NCI-H774 (cell line): ENCODE results near the gene SUN1.
A peak's percentile ranks its signal among the peaks of the same experiment; 100 is the strongest.

Source experiments
- DNase-seq: peaks from one replicate; lab custom pipeline; 2025; lab: John Stamatoyannopoulos, UW

The SUN1 gene

DNA sequence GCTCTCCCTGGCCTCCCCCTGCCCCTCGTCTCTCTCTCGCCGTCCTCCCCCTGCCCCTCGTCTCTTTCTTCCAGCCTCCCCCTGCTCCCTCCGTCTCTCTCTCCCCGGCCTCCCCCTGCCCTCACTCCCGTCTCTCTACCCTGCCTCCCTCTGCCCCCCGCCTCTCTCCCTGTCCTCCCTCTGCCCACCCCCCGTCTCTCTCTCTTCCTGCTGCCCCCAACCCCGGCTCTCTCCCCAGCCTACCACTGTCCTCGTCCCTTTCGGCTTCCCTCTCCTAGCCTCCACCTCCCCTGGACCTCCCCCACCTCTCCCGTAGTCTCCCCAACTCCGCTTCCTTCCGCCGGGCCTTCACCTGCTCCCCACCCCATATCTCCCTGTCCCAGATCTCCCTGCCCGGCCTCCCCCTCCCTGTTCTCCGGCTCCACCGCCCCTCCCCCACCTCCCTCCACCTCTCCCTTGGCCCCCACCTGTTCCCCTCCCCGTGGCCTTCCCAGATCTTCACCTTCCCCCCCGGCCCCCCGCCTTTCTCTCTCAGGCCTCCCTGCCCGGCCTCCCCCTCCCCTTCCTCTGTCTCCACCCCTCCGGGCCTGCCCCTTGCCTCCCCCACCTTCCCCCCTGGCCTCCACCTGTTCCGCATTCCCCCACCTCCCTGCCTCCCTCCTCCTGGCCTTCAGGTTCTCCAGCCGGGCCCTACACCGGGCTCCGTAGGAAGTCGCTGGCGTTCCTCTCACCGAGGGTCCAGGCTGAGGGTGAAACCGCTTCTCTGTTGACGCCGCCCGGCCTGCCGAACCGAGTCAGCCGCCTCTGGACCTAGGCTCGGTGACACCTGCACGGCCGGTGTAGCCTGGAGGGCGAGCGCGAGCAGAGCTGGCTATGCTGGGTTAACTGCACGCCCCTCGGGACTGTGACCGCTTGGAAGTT is 45.3 kb downstream of the SUN1 start:
- DNase-seq = peak; percentile 20

DNA sequence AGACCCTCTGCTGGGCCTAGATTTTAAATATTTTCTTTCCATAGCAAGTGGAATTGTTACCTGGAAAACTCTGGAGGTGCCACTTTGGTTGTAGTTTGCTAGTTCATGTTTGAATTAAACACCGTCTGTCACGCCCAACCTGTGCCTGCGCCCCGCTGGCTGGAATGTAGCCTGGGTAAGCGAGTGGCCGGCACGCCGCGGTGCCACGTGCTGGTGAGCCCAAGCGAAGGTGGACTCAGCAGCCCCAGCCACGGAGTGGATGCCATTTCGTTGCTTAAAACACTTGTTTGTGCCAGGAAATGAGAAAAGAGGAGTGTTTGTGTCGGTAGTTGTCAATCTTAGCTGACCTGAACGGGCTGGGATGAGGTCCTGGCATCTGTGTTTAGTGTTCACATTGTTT is 46.8 kb downstream of the SUN1 start:
- no peak for DNase-seq

DNA sequence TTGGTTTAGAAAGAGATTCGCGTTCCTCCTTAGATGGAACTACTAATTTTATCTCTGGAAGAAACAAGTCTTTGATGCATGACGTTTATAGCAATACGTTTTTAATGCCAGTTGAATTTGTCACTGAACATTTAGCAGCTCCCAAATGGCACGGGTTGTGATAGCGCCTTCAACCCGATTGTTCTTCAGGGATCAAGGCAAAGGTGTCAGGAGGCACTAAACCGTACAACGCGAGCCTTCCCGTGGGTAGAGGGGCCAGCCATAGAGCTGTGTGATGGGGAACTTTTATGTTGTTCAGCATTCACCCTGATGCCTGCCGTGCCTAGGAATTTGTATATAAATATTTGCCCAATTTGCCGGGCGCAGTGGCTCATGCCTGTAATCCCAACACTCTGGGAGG is 47.4 kb downstream of the SUN1 start:
- no peak for DNase-seq

DNA sequence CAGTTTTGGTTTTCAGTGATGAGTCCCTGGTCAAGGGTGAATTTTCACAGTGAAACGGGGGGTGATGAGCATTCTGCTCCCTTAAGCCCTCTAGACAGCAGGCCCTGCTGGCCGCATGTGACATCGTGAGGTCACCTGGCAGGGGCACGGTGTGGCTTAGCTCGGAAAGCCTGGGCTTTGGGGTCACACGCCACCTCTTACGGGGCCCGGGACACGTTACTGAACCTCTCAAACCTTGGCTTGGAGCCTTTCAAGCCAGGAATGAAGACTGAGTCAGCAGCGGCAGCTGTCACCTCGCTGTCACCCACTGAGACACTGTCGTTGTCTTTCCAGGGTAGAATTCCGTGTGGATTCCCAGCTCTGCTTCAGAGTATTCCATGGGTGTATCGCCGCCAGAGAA is 48.2 kb downstream of the SUN1 start:
- no peak for DNase-seq

DNA sequence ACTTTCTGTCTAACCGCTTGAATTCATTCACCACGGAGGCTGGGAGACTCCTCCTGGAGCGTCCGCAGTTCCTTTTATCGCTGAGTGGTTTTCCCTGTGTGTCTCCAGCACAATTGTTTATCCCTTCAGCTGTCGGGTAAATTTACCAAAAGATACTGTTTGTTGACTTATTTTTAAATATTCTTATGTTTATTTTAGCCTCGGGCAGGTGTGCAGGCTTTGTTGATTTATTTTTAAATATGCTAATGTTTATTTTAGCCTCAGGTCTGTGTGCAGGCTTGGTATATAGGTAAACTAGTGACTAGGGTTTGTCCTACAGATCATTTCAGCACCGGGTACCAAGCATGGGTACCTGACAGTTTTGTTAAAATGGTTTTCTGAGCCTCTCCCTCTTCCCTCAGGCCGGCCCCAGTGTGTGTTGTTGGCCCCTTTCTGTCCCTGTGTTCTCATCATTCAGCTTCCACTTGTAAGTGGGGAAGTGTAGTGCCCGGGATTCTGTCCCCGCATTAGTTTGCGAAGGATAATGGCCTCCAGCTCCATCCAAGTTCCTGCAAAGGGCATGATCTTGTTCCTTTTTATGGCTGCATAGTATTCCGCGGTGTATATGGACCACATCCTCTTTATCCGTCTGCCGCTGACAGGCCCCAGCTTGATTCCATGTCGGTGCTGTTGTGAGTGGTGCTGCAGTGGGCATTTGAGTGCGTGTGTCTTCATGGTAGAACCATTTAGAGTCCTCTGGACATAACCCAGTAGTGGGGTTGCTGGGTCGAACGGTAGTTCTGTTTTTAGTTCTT is 49.4 kb downstream of the SUN1 start:
- peak; percentile 43 for DNase-seq

DNA sequence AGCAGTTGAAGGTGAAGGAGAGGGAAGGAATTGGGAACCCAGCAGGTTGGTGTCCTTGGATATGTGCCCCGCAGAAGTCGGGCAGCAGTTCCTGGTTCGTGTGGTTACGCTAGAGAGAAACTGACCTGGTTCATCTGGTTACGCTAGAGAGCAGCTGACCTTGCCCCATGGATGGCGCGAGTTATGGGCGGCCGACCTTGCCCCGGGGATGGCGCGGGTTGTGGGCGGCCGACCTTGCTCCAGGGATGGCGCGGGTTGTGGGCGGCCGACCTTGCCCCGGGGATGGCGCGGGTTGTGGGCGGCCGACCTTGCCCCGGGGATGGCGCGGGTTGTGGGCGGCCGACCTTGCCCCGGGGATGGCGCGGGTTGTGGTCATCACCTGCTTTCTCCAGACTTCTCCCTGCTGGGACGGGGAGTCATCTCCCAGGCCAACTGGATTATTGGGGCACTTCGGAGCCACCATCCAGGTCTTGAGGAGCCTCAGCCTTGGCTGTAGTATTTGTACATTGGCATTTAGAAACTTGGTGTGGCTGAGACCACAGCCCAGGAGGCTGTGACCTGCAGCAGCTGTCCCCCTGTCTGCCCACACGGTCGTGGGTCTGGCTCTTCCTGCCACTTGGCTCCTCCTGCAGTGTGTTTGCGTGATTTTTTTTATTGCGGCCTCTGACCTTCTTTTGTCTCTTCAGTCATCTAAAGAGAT is 50.2 kb downstream of the SUN1 start:
- DNase-seq = no peak

DNA sequence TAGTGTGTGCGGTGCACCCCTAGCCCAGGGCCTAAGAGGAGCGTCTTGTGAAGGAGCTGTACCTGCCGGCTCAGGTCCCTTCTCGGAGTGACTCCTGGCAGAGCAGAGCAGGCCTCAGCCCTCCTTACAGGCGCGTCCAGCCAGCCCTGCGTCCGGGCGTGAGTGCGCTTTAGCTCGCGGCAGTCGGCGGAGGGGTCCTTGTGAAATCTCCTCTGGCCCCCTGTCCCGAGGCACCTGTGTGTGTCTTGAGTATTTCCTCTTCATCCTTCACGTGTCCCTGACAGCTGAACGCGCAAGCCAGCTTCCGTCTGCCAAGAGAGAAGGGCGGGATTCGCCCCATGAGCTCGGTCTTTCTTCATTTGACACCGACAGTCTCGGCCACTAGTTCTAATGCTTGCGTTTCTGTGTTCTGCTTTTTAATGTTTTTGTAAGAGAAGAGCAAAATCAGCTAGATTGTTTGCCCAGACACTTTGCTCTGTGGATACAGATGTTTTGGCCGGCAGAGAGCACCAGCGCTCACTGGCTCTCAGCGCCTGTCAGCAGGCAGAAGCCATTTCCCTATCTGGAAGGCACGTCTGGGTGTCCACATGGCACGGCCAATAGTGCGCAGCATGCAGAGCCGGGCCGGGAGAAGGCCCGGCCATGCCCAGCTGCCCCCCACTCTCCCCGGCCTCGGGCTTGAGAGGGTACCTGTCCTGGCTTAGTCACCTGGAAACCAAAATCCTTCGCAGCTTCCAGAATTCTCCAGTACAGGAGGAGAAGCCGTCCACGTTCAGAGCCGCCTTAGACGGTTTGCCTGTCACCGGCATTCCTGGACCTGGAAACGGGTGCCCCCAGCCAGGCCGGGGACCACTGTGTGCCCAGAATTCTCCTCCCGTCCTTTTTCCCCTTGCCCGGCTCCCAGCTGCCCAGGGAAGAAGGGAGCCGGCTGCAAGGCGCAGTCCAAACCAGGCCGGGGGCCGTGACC is 51.1 kb downstream of the SUN1 start:
- no peak for DNase-seq

DNA sequence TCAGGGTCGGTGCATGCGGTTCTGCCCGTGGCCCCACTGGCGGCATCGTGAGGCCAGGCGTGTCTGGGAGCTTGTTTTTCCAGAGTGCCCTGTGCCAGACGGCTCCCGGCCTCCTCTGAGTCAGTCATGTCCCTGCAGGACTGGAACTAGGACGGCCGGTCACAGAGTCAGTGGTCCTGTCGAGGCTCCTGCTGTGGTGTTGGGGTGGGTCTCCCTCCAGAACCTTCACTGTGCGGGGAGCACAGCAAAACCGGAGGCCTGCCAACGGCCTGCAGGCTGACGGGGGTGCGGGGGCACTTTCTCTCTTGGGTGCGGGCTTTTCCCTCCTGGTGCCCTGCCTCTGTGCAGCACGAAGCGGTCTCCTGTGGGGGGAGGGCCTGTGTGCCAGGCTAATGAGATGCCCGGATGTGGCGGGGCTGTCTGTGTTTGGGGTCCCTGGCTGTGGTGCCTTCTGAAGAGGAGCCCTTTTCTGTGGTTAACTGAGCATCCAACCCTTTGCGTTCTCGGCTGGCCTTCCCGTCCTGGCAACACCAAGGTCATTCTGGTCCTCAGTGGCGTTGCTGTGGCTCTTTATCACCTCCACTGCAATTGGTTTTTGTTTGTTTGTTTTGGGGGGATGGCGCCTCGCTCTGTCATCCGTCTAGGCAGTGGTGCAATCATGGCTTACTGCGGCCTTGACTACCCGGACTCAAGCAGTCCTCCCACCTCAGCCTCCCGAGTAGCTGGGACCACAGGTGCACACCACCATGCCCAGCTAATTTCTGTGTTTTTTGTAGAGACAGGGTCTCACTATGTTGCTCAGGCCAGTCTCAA is 52.1 kb downstream of the SUN1 start:
- DNase-seq = no peak

DNA sequence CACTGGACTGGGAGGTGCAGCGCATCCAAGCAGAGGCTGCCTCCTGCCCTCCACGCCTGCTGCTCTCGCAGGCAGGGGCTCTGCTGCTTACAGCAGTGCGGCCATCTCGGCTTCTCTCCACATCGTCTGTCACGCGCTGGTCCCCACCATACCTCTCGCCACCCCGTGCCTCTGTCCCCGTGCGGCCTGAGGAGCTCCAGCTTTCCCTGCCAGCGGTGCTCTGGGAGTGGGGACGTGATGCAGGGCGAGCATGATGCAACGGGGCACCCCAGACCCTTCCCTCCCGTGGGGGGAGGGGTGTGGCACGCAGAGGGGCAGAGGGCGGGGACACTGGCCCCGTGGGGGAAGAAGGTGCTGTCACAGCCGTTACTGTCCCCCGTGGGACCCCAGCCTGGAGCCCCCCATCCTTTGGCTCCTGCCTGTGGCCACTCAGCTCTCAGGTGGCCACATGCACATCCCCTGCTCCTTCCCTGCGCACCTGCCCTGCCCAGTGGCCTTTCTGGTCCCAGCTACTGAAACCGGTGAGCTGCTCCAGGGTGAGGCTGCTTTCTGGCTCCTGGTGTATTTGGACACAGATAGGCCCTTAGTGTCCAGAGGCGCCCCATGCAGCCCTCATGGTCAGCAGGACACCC is 53.1 kb downstream of the SUN1 start:
- no peak for DNase-seq

DNA sequence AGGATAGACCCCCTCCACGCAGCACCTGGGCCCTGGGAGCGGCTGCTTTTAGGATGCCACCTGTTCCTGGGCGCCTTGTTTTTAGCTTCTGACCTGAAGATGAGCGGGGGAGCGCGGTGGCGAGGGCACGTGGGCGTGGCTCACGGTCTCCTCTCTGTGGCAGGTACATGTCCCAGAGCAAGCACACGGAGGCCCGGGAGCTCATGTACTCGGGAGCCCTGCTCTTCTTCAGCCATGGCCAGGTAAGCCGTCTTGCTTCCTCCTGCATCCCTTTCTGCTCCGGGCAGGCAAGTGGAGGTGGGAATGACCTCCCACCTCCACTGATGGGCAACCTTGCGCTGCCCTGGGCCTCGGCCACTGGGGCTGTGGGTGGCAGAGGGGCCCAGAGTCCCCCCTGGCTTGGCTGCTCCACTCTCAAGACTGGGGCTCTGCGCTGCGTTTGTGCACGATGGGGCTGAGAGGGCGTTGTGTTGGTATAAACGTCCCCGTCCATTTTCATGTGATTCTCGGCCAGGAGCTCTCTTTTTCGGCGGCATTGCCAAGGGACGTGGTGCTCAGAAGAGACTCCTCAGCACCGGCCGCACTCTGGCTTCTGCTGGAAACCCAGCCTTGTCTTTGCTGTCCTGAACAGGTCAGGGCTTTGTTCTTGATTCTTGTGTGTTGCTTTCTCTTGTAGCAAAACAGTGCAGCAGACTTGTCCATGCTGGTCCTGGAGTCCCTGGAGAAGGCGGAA is 53.8 kb downstream of the SUN1 start:
- DNase-seq = no peak

DNA sequence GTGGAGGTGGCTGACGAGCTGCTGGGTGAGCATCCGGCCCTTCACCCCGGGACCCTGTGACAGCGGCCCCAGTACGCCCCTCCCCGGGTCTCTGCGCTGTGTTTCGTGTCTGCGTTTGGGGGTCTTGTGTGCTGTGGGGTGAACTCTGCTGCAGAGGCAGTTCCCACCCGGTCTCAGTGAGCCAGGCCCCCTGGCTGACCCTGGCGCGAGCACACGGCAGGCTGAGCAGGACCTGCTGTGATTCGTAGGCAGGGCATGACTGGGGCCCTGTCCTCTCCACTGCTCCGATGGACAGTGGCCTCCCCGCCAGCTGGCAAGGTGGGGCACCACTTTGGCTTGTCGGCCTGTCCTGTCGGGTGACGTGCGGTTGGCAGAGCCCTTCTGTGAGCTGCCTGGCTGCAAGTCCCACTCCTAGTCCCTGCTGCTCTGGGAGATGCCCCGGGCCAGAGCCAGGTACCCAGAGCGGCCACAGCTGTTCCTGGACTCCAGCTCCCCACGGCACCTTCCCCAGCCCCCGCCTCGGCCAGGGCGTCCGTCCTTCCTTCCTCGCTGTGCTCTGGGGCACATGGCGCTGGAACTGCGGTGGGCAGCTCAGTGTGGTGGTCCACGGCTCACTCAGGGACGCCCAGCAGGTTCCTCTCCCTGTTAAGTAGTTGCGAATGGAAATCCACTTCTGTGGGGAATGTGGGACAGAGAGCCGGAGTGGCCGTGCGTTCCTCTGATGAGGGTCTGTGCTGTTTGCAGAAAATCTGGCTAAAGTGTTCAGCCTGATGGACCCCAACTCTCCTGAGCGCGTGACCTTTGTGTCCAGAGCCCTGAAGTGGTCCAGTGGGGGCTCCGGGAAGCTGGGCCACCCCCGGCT is 54.6 kb downstream of the SUN1 start:
- DNase-seq = no peak

DNA sequence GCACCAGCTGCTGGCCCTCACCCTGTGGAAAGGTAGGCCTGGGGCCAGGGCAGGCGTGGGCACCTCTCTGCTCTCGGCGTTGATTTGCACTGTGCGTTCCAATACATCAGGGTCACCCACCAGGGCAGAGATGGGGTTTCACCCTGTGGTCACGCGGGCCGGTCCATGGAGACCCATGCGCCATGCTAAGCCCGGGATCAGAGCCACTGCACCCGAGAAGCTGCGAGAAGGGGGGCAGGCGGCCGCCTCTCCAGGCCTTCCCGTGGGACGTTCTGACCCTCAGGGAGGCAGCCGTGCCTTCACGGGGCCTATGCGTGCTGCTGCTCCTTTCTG is 55.2 kb downstream of the SUN1 start:
- DNase-seq = no peak

DNA sequence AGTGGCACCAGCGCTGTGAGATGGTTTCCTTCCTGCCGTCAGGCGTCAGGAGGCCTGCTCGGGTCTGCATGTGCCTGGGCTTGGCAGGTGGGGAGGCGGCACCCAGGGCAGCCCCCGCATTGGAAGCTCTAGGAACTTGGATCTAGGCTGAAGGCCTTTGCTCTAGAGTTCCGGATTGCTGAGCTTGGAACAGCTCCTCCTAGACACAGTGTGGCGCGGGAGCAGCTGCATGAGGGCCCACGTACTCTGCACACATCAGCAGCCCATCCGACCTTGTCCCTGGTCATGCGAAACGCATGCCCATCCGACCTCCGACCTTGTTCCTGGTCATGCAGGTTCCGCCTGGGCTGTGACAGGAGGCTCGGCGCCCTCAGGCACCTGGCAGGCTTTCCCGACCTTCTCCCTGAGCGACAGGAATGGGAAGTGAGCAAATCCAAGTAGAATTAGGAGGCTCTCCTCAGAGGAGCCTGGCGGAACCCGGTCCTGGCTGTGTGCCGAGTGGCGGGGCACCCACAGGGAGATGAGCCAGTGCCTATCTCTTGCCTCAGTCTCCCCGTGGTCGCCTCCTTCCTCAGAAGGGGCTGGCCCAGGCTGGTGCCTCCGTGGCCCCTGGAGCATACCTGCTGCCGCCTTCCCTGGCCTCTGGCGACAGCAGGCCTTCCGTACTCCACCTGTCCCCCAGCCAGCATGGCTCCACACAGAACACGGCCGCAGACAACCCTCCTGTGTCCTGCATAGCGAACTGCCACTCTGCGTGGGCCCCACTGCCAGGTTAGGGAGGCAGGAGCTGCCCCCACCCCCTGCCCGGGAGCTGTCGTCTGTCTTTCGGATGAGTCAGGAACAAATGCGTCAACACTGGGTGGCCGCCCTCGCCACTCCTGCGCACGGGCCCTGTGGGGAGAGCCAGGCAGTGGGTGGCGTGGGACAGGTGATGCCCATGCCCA is 56.1 kb downstream of the SUN1 start:
- DNase-seq = no peak

DNA sequence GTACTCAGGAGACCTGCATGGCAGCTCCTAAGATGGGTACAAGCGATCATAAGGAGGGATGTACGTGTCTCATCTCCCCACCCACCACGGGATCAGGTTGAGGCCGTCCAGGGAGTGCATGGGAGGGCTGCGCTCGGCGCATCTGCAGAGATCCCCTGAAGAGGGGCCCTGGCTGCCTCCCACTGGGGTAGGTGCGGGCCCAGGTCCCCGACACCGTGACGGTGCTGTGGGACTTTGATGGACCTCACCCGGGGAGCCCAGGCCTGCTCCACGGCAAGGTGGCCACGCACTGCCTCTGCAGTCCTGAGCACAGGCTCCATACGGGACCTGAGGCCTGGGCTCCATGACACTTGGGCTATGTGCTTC is 56.7 kb downstream of the SUN1 start:
- no peak for DNase-seq

DNA sequence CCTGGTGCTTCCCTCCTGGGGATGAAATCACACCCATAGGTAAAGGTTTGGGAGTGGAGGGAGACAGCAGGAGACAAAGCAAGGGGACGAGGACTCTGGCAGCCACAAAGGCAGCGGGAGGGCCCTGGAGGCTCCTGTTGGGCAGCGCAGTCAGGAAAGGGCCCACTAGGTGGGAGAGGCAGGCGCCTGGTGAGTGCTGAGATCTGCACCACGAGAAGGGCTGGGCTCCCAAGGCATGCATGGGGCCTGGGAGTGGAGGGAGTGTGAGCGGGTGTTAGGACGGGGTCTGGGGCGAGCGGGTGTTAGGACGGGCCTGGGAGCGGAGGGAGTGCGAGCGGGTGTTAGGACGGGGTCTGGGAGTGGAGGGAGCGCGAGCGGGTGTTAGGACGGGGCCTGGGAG is 57.1 kb downstream of the SUN1 start:
- no peak for DNase-seq

DNA sequence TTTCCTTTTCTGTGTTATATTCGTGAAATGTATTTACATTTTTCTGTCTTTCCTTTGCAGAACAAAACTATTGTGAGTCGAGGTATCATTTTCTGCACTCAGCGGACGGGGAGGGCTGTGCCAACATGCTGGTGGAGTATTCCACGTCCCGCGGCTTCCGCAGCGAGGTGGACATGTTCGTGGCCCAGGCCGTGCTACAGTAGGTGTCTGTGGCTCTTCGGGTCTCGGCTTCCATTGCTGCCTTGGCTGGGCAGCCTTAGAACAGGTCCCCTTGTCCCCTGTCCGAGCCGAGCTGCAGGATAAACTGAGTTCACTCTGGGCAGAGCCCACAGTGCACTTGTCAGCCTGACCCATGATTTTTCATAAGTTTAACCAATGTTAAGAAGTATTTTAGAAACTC is 58.6 kb downstream of the SUN1 start:
- DNase-seq = no peak

DNA sequence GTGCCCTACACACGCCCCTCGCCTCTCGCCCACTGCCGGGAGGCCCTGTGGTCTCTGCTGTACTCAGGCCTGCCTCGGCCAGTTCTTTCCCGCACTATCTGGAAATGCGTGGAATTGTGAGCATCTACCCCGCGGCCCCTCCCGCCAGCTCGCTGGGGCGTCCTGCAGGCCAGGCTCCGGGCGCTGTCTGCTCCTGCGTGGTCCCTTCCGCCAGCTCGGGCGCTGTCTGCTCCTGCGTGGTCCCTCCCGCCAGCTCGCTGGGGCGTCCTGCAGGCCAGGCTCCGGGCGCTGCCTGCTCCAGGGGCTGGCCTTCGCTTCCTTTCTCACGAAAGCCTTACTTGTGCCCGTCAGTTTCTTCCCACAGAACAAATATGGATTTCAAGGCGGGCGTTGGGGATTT is 59.0 kb downstream of the SUN1 start:
- DNase-seq = no peak

DNA sequence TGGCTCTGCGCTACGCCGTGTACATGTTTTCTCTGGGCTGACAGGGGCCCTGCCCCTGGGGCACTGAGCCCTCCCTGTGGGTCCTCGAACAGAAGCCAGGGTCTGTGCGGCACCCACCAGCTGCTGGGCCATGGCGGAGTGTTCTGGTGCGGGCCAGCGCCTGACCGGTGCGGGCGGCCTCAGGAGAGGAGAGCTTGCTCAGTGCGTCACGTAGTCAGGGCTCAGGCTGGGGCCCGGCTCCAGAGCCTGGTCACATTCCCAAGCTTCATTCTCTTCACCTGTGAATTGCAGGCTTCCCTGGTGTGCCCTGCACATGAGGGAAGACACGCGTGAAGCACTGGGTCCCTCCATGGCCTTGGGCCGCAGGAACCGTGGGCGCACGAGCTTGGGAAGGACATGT is 59.5 kb downstream of the SUN1 start:
- no peak for DNase-seq
